Subcutaneous abdominal adipose tissue (tissue), 5 donors: ENCODE results near the gene STAB1.

ENCODE experiments used
- H3K27ac ChIP-seq: one replicate; pipeline ENCODE4 v1.7.0; 2013; ENCODE audit warnings: low read depth, mild to moderate bottlenecking, inconsistent platforms, low read length, moderate library complexity
- H3K27me3 ChIP-seq, 5 donors: one replicate each; pipeline ENCODE4 v1.7.0; 2013; ENCODE audit warnings: low read length in 5 of 5, inconsistent platforms in 1 of 5; ENCODE audit not compliant: control insufficient read depth in 5 of 5, insufficient read depth in 4 of 5
- H3K36me3 ChIP-seq, 5 donors: one replicate each; pipeline ENCODE4 v1.7.0; 2013; ENCODE audit warnings: low read length in 5 of 5; ENCODE audit not compliant: control insufficient read depth in 5 of 5, insufficient read depth in 5 of 5
- H3K4me1 ChIP-seq, 5 donors: one replicate each; pipeline ENCODE4 v1.7.0; 2013; ENCODE audit warnings: low read length in 5 of 5, mild to moderate bottlenecking in 3 of 5, moderate library complexity in 1 of 5; ENCODE audit not compliant: control insufficient read depth in 5 of 5, insufficient read depth in 5 of 5
- H3K4me3 ChIP-seq, 5 donors: one replicate each; pipeline ENCODE4 v1.7.0; 2013; ENCODE audit warnings: low read length in 5 of 5, low read depth in 1 of 5
- H3K9ac ChIP-seq, 5 donors: one replicate each; pipeline ENCODE4 v1.7.0; 2013; ENCODE audit warnings: low read length in 5 of 5, mild to moderate bottlenecking in 4 of 5, moderate library complexity in 3 of 5
- H3K9me3 ChIP-seq, 5 donors: one replicate each; pipeline ENCODE4 v1.7.0; 2013; ENCODE audit warnings: low read length in 5 of 5; ENCODE audit not compliant: control insufficient read depth in 5 of 5
- donor health status: healthy.
- donor health status: healthy.
- donor health status: healthy.
- donor health status: healthy.
- donor health status: healthy.

Gene STAB1

GRCh38 chr3:52547143-52547542 lies 52.0 kb downstream of the STAB1 start:
- no peaks in the 10 kb centered on the region for H3K9me3 ChIP-seq
- peaks cover 24 to 75% (median 49%) of the 10 kb centered on the region in 5 donors for H3K36me3 ChIP-seq
- no peak overlapping the region for H3K27ac ChIP-seq
- H3K4me1 ChIP-seq, result no peaks in the 10 kb centered on the region
- H3K9ac ChIP-seq, result no peak overlapping the region
- H3K27me3 ChIP-seq, result no peaks in the 10 kb centered on the region
- H3K4me3 ChIP-seq, result no peak overlapping the region

GRCh38 chr3:52551118-52551517 lies 56.0 kb downstream of the STAB1 start:
- Histone ChIP-seq H3K4me1 (no peaks in the 10 kb centered on the region), H3K9ac (no peak overlapping the region), H3K4me3 (no peak overlapping the region), H3K27ac (no peak overlapping the region), H3K27me3 (no peaks in the 10 kb centered on the region), H3K36me3 (peaks cover 29 to 85% (median 70%) of the 10 kb centered on the region in 5 donors), H3K9me3 (no peaks in the 10 kb centered on the region)

GRCh38 chr3:52552089-52552488 lies 57.0 kb downstream of the STAB1 start:
- Histone ChIP-seq H3K27me3 (no peaks in the 10 kb centered on the region), H3K9ac (no peak overlapping the region), H3K36me3 (peaks cover 20 to 78% (median 66%) of the 10 kb centered on the region in 5 donors), H3K9me3 (no peaks in the 10 kb centered on the region), H3K4me1 (no peaks in the 10 kb centered on the region), H3K27ac (no peak overlapping the region), H3K4me3 (no peak overlapping the region)

- H3K9ac ChIP-seq, result no peak overlapping the region
- no peaks in the 10 kb centered on the region for H3K9me3 ChIP-seq
- H3K4me1 ChIP-seq, result no peaks in the 10 kb centered on the region
- H3K27me3 ChIP-seq, result no peaks in the 10 kb centered on the region
- H3K27ac ChIP-seq, result no peak overlapping the region
- H3K36me3 ChIP-seq, result peaks cover 25 to 82% (median 72%) of the 10 kb centered on the region in 5 donors
- H3K4me3 ChIP-seq, result no peak overlapping the region
Observed at GRCh38 chr3:52554026-52554755, 59.1 kb downstream of the STAB1 start.

- H3K9me3 ChIP-seq, result no peaks in the 10 kb centered on the region
- H3K4me1 ChIP-seq, result no peaks in the 10 kb centered on the region
- no peak overlapping the region for H3K9ac ChIP-seq
- no peaks in the 10 kb centered on the region for H3K27me3 ChIP-seq
- H3K4me3 ChIP-seq, result no peak overlapping the region
- no peak overlapping the region for H3K27ac ChIP-seq
- peaks cover 32 to 82% (median 75%) of the 10 kb centered on the region in 5 donors for H3K36me3 ChIP-seq
Observed at GRCh38 chr3:52555056-52555455, 59.9 kb downstream of the STAB1 start.

- Histone ChIP-seq H3K4me3 (no peak overlapping the region), H3K27me3 (no peaks in the 10 kb centered on the region), H3K36me3 (peaks cover 37 to 79% (median 72%) of the 10 kb centered on the region in 5 donors), H3K27ac (no peak overlapping the region), H3K9ac (no peak overlapping the region), H3K9me3 (no peaks in the 10 kb centered on the region), H3K4me1 (no peaks in the 10 kb centered on the region)
Observed at GRCh38 chr3:52557011-52557960, 62.1 kb downstream of the STAB1 start.

- H3K27ac ChIP-seq, result no peak overlapping the region
- H3K36me3 ChIP-seq, result peaks cover 45 to 80% (median 74%) of the 10 kb centered on the region in 5 donors
- H3K4me3 ChIP-seq, result no peak overlapping the region
- no peaks in the 10 kb centered on the region for H3K27me3 ChIP-seq
- H3K9ac ChIP-seq, result no peak overlapping the region
- H3K4me1 ChIP-seq, result no peaks in the 10 kb centered on the region
- no peaks in the 10 kb centered on the region for H3K9me3 ChIP-seq
Observed at GRCh38 chr3:52558436-52558835, 63.3 kb downstream of the STAB1 start.

- Histone ChIP-seq H3K9me3 (no peaks in the 10 kb centered on the region), H3K9ac (no peak overlapping the region), H3K4me1 (no peaks in the 10 kb centered on the region), H3K27ac (no peak overlapping the region), H3K27me3 (no peaks in the 10 kb centered on the region), H3K36me3 (peaks cover 44 to 78% (median 70%) of the 10 kb centered on the region in 5 donors), H3K4me3 (no peak overlapping the region)
Observed at GRCh38 chr3:52561028-52561747, 66.0 kb downstream of the STAB1 start.

GRCh38 chr3:52563984-52564383 lies 68.8 kb downstream of the STAB1 start:
- H3K27ac ChIP-seq, result no peak overlapping the region
- no peaks in the 10 kb centered on the region for H3K27me3 ChIP-seq
- no peaks in the 10 kb centered on the region for H3K9me3 ChIP-seq
- no peak overlapping the region for H3K4me3 ChIP-seq
- no peak overlapping the region for H3K9ac ChIP-seq
- peaks cover 32 to 68% (median 53%) of the 10 kb centered on the region in 5 donors for H3K36me3 ChIP-seq
- no peaks in the 10 kb centered on the region for H3K4me1 ChIP-seq
